ENCODE results near the gene UMODL1.

The UMODL1 gene

DNA sequence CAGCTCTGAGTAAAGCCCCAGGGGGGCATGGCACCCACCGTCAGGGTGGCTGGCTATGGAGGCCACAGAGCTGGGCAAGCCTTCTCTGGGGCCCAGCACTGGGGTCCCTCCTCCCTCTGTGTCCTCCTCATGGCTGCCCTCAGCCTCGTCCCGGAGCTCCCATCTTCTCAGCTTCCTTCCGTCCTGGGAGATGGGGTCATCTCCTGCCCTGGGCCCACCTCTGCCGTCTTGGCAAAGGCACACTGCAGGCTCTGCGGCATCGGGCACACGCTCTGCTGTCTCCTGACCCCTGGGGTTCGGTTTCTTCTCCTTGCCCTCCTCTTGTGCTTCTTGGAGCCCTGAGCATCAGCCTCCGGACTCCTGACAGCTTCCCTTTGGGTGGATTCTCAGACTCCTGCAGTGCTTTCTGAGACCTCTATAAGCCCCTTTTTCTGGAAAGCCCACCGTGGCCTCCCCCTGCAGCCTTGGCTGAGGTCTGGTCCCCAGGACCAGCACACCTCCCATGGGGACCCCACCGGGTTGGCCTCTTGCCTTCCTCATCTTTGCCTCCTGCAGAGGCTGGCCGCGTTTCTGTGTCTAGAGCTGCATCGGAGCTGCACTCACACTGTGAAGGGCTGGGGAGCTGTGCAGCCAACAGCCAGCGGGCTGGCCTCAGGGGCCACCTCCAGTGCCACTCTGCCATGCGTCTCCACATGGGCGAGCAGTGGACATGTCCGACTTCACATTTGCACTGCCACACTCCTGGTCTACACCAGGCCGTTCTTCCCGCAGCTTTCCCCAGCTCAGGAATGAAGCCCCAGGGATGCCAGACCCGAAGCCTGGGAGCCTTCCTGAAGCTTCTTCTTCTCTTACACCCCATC is 11.6 kb downstream of the UMODL1 start:
- no peak for TF ChIP-seq CTCF (IDR thresholded peaks at IDR 0.05; ENCODE audit: low read depth, low read length)
- no peaks in the 10 kb centered on the region for H3K4me1 ChIP-seq

GRCh38 chr21:42083361-42083690 is 12.2 kb downstream of the UMODL1 start:
- H3K9me3 ChIP-seq = no peaks in the 10 kb centered on the region
- H3K27me3 ChIP-seq = peaks cover 14% of the 10 kb centered on the region; the same call in 1 of the 2 replicates
- no peak for TF ChIP-seq CTCF (IDR thresholded peaks at IDR 0.05; ENCODE audit: low read depth, low read length)
- no peaks in the 10 kb centered on the region for H3K36me3 ChIP-seq
- no peak for DNase-seq
- no peak overlapping the region for H3K4me3 ChIP-seq (ENCODE audit: low read depth, low read length)
- H3K4me1 ChIP-seq = no peaks in the 10 kb centered on the region

More for the DNA sequence above, 11.6 kb downstream of the UMODL1 start:
- H3K36me3 ChIP-seq = no peaks in the 10 kb centered on the region
- H3K27me3 ChIP-seq = peaks cover 14% of the 10 kb centered on the region; the same call in 1 of the 2 replicates
- no peak for DNase-seq
- no peak overlapping the region for H3K4me3 ChIP-seq (ENCODE audit: low read depth, low read length)
- no peaks in the 10 kb centered on the region for H3K9me3 ChIP-seq

DNA sequence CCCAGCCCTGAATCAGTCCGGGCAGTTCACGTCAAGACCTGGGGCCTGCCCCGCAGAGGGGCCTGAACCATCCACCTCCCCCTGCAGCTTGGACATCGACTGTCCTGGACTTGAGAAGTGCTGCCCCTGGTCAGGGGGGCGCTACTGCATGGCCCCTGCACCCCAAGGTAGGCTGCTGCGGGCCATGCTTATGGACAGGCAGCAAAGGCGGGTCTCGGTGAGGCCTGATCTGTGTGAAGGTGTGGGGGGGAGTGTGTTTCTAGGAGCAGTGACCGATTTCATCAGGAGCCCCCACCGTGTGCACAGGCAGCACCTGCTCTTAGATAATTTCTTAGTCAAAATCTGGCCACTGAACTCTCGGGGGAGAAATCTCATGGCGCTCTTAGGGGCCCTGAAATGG is 13.0 kb downstream of the UMODL1 start:
- TF ChIP-seq CTCF (IDR thresholded peaks at IDR 0.05; ENCODE audit: low read depth, low read length) = no peak
- H3K4me1 ChIP-seq = no peaks in the 10 kb centered on the region
- no peak overlapping the region for H3K4me3 ChIP-seq (ENCODE audit: low read depth, low read length)
- no peak for DNase-seq
- H3K27me3 ChIP-seq = peaks cover 14% of the 10 kb centered on the region; the same call in 1 of the 2 replicates
- no peaks in the 10 kb centered on the region for H3K9me3 ChIP-seq
- no peaks in the 10 kb centered on the region for H3K36me3 ChIP-seq

GRCh38 chr21:42085246-42086077 is 14.3 kb downstream of the UMODL1 start:
- no peak for TF ChIP-seq CTCF (IDR thresholded peaks at IDR 0.05; ENCODE audit: low read depth, low read length)
- Histone ChIP-seq H3K36me3 (no peaks in the 10 kb centered on the region), H3K27me3 (peaks cover 14% of the 10 kb centered on the region; the same call in 1 of the 2 replicates), H3K4me1 (no peaks in the 10 kb centered on the region), H3K9me3 (no peaks in the 10 kb centered on the region), H3K4me3 (ENCODE audit: low read depth, low read length) (no peak overlapping the region)
- no peak for DNase-seq

DNA sequence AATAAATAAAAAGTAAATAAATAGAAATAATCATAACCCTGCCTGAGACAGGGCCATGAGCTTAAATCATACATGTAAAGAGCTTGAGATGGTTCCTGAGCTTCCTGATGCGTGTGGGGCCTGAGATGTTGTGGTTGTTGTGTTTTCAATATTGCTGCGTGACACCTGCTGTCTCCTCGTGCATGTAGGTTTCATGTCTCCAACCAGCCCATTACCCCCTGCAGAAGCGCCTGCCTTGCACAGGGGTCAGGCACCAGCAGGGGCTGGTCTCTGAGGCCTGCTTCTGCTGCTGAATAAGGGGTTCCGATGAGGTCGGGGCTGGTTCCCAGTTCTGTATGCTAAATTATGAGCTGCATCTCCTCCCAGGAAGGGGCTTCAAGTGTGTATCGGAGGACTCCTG is 15.9 kb downstream of the UMODL1 start:
- H3K27me3 ChIP-seq = peaks cover 11% of the 10 kb centered on the region; the same call in 1 of the 2 replicates

More for the DNA sequence above, 15.9 kb downstream of the UMODL1 start:
- DNase-seq = no peak
- no peak overlapping the region for H3K4me3 ChIP-seq (ENCODE audit: low read depth, low read length)
- no peaks in the 10 kb centered on the region for H3K36me3 ChIP-seq
- no peaks in the 10 kb centered on the region; the same call in 1 of the 2 replicates for H3K9me3 ChIP-seq
- H3K4me1 ChIP-seq = no peaks in the 10 kb centered on the region
- TF ChIP-seq CTCF (IDR thresholded peaks at IDR 0.05; ENCODE audit: low read depth, low read length) = no peak

Data from BE2C (cell line).